HG02763 (cell line): Measurements from ENCODE around the gene FABP7.
"Not testable (repeated sequence)": the region's sequence is repeated elsewhere in the genome, so short reads cannot be mapped to it uniquely, and the experiment has no call there.

ENCODE experiments used
- ATAC-seq: cut with Tn5 transposase; IDR thresholded peaks from one replicate; pipeline ENCODE4 v1.9.1; 2021; ENCODE audit warnings: mild to moderate bottlenecking, moderate library complexity; ENCODE audit not compliant: unreplicated experiment

Gene FABP7

DNA sequence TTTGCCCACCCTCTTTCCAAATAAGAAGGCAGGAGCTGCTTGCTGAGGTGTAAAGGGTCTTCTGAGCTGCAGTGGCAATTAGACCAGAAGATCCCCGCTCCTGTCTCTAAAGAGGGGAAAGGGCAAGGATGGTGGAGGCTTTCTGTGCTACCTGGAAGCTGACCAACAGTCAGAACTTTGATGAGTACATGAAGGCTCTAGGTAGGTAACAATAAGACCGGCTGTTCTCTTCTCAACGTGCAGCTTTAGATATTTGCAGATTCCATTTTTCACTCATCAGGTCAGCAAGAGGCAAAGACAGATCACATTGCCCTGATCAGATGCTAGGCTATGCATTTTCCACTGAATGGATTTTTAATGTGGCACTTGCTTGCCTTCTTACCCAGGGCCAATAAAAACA is at the start of gene FABP7:
Gene FABP7 (plus strand): TSS at position 50 of the 400 bp plus-strand sequence. CDS start 79 bp downstream, at position 129.
- no peak for ATAC-seq

DNA sequence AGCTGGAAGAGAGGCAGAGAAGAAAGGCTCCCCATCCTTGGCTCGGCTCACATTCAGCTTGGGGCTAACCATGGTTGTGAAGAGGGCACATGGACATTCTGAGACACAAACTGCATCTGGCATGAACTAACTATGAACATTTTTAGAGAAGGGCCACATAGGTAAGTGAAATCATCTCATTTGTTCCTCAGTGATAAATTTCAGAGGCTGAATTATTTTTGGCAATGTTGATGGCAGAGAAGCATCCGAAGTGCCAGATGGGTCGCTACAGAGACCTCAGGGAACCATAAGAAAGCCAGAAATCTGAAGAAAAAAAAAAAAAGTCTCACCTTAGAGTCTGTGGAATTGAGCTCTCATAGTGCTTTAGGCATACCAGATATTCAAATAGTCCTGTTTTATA is 49.2 kb upstream of the FABP7 start:
- no peak for ATAC-seq

DNA sequence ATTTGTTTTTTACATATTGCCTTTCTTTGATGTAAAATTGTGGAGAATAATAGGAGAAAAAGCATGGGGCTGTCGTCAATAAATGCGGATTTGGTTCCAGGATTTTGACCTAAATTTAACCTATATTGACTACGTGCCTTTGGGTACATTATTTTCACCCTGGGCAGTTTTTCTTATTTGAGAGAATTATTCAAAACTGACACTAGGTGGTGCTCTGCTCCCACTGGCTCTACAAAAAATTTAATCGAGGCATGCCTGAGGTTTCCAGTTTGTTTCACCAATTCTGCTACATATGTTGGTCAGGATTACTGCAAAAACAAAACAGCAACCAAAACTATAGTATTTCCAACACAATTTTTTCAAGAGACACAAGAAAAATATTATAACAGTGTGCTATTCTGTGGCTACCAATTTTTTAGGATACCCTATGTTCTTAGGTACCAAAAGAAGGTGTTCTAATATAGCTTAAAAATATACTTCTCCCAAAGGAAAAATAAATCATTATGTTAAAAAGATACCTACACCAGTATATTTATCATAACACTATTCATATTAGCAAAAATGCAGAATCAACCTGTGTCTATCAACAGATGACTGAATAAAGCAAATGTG is 48.6 kb upstream of the FABP7 start:
- no peak for ATAC-seq

DNA sequence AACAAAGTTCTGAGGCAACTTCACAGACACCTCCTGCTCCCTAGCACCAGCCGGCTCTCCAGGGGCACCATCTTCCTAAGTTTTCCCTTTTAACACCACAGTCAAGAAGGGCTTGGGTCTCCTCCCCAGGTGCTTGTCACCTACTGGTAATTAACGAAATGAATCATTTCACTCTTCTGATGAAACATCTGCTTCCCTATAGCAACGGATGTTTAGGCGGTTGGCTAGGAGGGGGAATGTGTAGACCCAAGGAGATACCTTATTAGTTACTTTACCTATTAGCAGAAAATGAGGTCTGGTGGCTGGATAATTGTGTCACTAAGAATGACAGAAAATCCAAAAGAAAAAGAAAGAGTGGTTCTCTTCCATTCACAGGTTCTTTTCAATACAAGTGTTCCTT is 46.3 kb upstream of the FABP7 start:
- no peak for ATAC-seq

DNA sequence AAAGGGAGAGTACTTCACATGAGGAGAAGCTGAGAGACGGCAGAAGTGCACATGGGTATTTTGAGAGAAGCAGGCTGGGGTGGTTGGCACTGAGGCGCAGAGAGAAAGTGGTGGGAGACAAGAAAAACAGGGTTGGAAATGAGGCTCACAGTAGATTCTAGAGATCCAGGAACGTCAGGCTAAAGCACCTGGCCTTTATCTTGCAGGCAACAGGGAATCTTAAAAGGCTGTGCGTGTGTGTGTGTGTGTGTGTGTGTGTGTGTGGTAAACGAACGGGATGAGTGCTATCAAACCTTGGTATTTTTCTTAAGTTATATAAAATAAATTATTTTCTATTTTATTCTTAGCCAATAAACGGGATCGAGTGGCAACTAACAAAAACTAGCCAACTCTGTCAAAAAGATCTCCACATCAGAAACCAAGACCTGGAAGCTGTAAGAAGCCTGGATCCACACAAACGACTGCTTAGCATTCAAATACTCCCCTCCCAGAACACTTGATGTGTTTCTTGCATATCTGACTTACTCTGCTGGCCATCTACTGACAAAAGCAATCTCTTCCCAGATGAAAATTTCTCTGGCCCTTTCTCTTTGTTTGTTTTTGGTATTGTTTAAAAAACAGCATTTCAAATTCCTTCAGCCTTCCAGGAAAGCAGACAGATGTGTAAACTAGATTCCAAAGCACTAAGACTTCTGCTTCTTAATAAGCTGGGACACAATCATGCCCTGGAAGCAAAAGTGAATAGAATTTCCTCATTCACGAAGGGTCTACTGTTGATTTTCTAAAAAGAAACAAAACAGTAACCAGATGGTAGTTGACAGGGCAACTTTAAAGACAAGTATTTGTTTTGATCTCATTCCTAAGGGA is 44.8 kb upstream of the FABP7 start:
- no peak for ATAC-seq

DNA sequence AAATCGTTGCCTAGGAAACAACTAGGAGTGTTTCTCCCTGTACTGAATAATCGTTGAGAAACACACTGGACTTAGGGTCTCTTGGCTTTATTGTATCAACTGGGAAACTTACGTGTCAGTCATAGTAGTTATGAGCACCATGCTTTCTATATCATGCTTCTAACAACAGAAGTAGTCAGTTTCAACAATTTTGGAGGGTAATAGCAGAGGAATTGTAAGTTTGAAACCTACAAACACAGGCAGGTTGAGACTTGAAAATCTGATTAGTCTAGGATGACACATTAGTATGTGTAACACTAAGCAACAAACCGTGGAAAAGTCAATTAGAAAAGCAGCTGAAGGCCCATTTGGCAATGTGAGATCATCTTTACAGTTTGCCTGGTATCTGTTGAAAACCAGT is 43.9 kb upstream of the FABP7 start:
- no peak for ATAC-seq

DNA sequence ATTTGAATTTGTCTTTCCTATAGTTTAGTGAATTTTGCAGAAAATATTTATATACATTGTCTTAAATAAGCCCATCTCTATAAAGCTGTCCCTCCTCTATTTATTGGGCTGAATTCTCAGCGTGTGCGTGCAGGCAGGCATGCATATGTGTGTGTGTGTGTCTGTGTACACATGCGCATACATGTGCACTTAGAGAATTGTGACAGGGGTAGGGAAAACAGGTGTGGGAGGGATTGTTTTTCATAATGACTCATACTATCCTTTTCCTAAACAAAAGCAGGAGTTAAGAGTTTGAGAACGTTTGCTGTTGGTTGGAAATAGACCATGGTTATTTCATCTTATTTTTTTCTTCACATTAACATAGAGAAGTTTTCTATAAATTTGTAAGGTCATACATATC is 43.4 kb upstream of the FABP7 start:
- ATAC-seq: no peak

DNA sequence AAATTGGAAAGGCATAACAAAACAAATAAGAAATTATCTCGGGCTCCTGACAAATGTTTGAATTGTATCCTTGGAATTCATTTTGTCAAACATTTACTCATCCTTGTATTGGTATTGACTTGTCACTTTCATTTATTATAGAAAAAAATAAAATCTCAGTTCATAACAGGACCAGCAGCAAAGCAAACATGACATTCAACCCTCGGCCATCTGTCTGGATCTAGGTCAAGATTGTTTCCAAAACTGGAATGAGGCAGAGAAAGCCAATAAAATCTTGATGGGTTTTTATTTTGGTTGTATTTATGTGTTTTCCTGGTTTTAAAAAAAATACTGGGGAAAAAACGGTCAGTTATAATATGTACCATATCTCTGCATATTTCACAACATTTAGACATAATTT is 42.9 kb upstream of the FABP7 start:
- no peak for ATAC-seq

DNA sequence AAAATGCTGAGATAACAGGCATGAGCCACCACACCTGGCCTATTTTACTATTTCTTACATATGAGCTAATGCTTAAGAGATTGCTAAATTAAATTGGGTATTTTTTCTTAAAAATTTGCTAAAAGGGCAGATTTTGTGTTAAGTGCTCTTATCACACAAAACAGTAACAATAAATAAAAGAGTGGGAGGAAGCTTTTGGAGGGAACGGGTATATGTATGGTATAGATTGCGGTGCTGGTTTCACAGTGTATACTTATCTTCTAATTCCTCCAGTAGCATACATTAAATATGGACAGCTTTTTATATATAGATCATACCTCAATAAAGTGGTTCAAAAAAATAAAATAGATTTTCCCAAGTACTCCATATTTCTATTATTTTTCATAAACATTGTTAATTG is 39.4 kb upstream of the FABP7 start:
- no peak for ATAC-seq

DNA sequence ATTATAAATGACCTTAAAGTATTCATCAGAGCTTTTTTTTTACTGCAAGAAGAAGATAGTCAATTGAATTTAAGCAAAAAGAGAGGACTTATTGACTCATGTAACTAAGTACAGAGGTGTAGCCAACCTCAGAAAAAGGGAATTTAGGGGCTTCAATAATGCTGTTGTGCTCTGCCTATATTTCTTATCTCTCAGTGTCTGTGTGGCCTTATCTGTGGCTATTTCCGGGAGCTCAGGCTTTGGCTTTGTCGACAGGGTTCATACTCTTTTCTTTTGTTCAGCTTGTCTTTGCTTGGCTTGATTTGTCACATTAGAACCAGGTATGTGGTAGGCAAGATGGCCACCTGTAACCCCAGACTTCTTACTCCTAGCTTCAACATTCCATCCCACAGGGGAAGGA is 38.6 kb upstream of the FABP7 start:
- ATAC-seq: no peak

DNA sequence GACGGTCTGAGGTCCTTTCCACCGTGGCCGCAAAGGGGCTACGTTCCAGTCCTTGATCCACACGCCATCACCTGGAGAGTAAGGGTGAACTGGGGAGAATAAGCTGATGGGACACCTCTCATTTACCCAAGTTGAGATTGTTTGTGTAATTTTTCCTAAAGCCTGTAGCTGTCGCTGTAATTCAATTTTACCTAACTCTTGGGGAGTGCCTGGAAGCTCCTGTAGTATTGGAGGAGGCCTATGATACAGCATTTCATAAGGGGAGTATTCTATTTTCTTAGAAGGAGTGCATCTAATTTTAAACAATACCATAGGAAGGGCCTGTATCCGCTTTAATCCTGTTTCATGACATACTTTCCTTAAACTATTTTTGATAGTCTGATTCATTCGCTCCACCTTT is 35.3 kb upstream of the FABP7 start:
- not testable (repeated sequence) for ATAC-seq

DNA sequence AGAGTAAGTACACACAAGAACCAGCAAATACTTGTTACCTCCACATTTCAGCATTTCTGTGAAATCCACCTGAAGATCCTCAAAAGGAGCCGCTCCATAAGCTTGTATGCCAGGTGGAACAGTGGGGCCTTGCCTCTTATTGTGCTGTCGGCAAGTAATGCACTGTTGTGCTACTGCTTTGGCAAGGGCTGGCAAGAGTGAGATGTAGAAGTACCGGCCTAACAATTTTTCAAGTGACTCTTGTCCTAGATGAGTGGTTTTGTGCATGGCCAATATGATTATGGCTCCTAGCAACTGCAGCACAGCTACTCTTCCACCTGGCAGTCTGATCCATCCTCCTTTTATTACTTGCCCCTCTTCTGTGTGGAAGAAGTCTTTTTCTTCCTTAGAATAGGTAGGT is 34.7 kb upstream of the FABP7 start:
- not testable (repeated sequence) for ATAC-seq

DNA sequence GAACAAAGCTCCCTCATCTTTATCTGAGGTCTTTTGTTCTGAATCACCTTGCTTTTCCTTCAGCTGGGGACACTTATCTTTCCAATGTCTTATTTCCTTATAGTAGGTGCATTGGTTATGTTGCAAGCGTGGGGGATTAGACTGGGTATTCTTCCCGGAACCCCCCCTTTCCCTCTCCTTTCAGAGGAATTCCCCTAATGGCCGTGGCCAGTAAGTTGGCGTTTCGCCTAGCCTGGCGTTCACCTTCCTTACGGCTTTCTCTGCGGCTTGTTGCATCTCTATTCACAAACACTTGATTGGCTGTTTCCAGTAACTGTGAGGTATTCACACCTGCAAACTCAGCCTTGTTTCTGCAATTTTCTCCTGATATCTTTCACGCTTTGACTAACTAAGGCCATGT is 32.8 kb upstream of the FABP7 start:
- no peak for ATAC-seq

DNA sequence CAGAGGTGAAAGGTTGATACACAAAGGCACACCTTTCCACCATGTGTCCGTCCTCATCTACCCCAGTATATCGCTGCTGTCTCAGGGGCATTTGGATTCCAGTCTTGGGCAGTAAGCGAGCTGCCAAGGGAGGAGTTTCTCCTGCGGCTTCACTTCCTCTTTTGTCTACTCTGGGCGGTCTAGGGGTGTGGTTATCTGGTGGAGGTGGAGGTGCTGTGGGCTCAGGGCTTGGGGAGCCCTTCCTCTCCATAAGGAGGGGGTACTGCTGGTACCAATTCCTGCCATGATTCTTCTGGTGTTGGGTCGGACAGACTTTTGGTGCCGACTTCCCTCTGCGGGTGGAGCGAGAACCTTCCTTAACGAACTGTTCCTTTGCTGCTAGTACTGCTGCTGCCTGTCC is 31.9 kb upstream of the FABP7 start:
- ATAC-seq: no peak

DNA sequence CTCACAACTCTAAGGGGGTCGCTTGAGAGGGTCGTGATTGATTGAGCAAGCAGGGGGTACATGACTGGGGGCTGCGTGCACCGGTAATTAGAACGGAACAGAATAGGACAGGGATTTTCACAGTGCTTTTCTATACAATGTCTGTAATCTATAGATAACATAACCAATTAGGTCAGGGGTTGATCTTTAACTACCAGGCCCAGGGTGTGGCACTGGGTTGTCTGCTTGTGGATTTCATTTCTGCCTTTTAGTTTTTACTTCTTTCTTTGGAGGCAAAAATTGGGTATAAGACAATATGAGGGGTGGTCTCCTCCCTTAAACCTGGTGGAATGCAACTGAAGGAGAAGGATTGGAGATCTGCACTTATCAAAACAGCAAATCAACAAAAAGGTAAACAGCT is 30.6 kb upstream of the FABP7 start:
- ATAC-seq: not testable (repeated sequence)

DNA sequence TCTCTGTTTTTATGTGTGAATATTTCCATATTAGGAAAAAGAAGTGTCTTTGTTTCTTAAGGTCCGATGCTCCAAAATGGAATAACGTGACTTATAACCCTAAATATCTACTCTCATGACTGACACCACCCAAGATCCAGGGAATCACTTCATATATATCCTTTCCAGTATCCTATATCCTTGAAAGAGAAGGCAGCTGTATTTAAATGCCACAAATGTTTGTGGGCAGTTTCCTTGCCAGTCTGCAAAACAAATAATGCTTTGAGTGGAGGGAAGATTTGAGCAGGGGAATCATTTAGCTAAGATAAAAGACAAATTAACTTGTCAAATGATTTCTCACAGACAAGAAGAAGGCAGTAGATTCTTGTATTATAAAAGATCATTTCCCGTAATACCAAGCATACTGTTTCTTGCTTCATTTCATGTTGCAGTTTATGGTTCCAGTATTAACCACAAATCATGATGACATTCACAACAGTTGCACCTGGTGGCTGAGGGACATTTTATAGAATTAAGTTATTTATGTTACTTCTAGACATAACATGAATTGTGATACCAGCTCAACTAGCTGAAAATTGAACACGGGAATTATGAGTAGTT is 30.0 kb upstream of the FABP7 start:
- no peak for ATAC-seq

DNA sequence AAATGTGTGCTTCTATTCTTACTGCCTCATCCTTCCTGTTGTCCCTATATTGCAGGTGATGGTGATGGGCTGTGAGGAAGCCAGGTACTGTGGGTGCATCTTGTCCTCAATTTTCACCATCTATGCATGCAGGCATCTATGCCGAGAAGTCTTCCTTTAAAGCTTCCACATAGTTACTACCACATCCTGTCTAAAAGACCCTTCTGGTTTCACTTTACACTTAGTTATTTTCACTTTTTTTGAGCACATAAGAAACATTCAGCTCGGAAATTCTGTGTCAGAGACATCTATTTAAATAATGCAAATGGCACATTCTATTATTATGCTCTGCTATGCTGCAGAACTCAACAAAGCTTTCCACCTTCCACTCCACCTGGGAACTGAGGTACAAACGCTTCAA is 28.2 kb upstream of the FABP7 start:
- ATAC-seq: peak; percentile 91

DNA sequence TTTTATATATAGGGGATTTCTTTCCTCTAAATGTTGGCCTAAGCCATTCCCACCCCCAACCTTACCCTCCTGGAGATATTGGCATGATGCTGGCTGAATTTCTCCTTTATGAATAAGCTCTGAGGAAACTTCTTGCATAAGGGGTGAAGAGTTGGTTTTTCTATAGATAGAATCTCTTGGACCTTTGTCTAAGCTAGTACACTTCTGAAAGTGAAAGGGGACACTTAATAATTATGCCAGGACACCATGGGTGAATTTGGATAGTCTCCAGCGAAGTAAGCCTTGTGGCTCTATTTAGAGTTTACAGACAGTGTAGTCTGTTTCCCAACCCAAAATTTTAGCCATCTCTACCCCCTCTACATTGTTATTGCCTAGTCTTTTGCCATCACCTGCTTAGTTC is 27.1 kb upstream of the FABP7 start:
- ATAC-seq: no peak

DNA sequence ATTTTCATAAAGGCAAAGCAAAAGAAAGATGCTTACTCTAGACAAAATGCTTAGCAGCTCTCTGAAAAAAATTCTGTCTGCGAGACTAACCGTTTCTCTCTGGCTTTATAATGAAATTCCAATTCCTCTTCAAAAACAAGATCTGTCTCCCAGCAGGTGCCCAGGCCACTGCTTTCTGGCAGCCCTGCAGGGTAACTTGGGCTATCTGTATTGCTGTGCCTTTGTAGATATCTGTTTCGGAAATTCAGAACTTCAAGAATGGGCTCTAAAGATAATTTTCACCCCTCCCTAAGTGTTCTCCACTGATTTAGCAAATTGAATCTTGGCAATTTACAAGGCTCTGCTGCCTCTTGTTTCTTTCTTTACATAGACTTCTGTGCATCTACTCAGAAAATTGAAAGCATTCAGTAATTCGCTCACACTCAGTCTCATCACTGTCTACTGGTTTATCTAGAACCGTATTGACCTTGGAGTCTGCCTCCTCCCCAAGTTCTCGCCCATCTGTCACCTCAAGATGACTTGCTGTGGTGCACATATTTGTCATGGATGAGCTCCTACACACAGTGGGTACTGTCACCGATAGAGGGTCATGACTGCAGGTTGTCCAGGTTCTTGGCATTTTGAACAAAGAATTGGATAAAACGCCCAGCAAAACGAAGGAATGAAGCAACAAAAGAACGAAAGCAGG is 26.4 kb upstream of the FABP7 start:
- ATAC-seq: no peak

DNA sequence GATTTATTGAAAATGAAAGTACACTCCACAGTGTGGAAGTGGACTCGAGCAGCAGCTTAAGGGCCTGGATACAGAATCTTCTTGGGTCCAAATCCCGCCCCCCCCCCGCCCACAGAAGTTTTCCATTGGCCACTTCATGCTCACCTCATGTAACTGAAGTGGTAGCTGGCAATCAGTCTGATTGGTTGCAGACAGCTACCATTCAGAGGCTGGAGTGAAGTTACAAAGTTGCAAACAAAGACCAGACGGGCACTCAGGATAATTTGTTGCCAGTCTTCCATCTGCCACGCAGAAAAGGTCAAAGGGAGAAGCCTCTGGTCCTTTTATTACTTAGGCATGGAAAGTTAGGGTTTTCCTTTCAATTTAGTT is 25.8 kb upstream of the FABP7 start:
- ATAC-seq: no peak

DNA sequence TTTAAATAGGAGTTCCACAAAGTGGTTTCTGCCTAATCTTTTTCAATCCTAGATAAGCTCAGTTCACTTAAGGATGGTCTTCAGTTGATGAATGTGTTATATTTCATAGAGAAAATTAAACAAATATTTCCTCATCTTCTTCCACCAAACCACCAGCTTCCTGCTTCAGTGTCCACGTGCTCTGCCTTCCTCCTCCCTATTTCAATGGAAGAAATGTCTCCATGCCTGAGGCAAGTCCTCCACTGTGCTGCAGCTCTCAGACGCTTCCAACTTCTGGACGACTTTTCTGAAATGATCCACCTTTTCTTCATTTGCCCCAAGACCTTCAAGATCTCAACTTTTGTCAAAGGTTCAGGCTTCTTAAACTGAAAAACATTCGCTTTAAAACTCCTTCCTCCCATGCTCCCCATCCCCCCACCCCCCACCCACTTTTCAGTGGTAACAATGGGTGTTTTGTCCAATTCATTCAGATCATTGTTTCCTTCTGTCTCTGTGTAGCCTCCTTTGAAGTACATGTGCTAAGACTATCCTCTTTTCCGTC is 25.3 kb upstream of the FABP7 start:
- ATAC-seq: no peak
